K562 (cell line): ENCODE measurements around the gene MT1E. TPM values are rescaled to one million over a fixed set of nuclear protein-coding genes. Genes with fewer than 3 reads are reported as not detected.

ENCODE experiments used
- ARHGAP35 ChIP-seq: fragments of 450-650 bp; IDR thresholded peaks from 2 replicates; pipeline ENCODE4 v1.6.1; 2018; ENCODE audit not compliant: partially characterized antibody
- FIP1L1 ChIP-seq: fragments of 200-400 bp; formaldehyde crosslinking; IDR thresholded peaks from 2 replicates; pipeline ENCODE4 v1.6.1; 2018; ENCODE audit warnings: mild to moderate bottlenecking, low read depth, low read length; ENCODE audit not compliant: poor library complexity, severe bottlenecking
- SIRT6 ChIP-seq: IDR thresholded peaks from one replicate; pipeline ENCODE4 v1.6.1; 2012; ENCODE audit warnings: low read depth, mild to moderate bottlenecking, control low read depth, inconsistent platforms, low read length, moderate library complexity
- SRF ChIP-seq, 2 experiments: fragments of 250-450, 450-650 bp in 1 of 2; sonication (Bioruptor Pico) in 1 of 2; sonication (generic) in 1 of 2; formaldehyde crosslinking; IDR thresholded peaks; 2 replicates each; pipeline versions ENCODE4 v1.5.0 to v1.5.1; 2020 to 2022; ENCODE audit warnings: mild to moderate bottlenecking in 1 of 2, missing genetic modification reagents in 1 of 2
- SRSF1 ChIP-seq: fragments of 200-400 bp; formaldehyde crosslinking; IDR thresholded peaks from 2 replicates; pipeline ENCODE4 v1.6.1; 2017; ENCODE audit warnings: mild to moderate bottlenecking, low read depth, low read length, moderate library complexity
- TBL1XR1 ChIP-seq, 2 experiments: IDR thresholded peaks; 2 replicates each; pipeline ENCODE4 v1.6.1; 2012; ENCODE audit warnings: improper control_type of control experiment in 2 of 2, low read length in 2 of 2, mild to moderate bottlenecking in 1 of 2
- TEAD4 ChIP-seq, 2 experiments: sonication (generic) in 1 of 2; formaldehyde crosslinking in 1 of 2; IDR thresholded peaks; 2 replicates each; pipeline versions ENCODE4 v1.6.1 to v1.8.0; 2012 to 2022; ENCODE audit warnings: borderline replicate concordance in 1 of 2, inconsistent platforms in 1 of 2, low read length in 1 of 2, mild to moderate bottlenecking in 1 of 2, missing genetic modification reagents in 1 of 2
- THRB ChIP-seq: fragments of 450-650 bp; formaldehyde crosslinking; conservative IDR thresholded peaks from 2 replicates; pipeline ENCODE4 v1.4.0; 2022; ENCODE audit warnings: mild to moderate bottlenecking, missing genetic modification characterization
- ZNF780A ChIP-seq: fragments of 250-450 bp; sonication (Bioruptor Pico); IDR thresholded peaks from 2 replicates; pipeline ENCODE4 v1.5.0; 2021; ENCODE audit warnings: mild to moderate bottlenecking
- polyA plus RNA-seq, 8 experiments: library from polyadenylated mRNA; depleted of rRNA in 4 of 8; stranded (reverse) in 5 of 8; unstranded in 3 of 8; fragments of >200 nt; fragmentation: Nextera tagmentation in 2 of 8; fragmentation: Illumina TruSeq in 1 of 8; extraction: Ambion mirVana in 2 of 8; extraction: Trizol in 1 of 8; gene quantifications; 2 replicates each; pipeline versions ENCODE4 v1.2.1 to v1.2.3, GENCODE V29; 2011 to 2014; ENCODE audit warnings: inconsistent platforms in 1 of 8, missing spikeins in 1 of 8
- total RNA-seq, 7 experiments: library from RNA; depleted of rRNA in 6 of 7; stranded (reverse); fragments of >200 nt in 6 of 7; fragmentation: Illumina TruSeq in 2 of 7; extraction: Trizol in 2 of 7; gene quantifications; 2 replicates each; pipeline versions ENCODE4 v1.2.1 to v1.2.3, GENCODE V29; 2011 to 2021; ENCODE audit warnings: low replicate concordance in 1 of 7
- TF ChIP-seq, protein P1 (sequence below): fragments of 450-650 bp; formaldehyde crosslinking; IDR thresholded peaks from 2 replicates; pipeline ENCODE4 v1.4.0; 2020; ENCODE audit warnings: mild to moderate bottlenecking, moderate library complexity

The MT1E gene
- total and polyA plus RNA-seq, 9 of the 15 experiments (the other 6 are each of a cell fraction or from before 2014, with no cell fraction given): 0.29 to 0.81 (median 0.46) TPM; not detected in 3

GRCh38 chr16:56643080-56643778 is 17.6 kb downstream of the MT1E start (continued):
- TF ChIP-seq SRSF1 (no peak), ZNF780A (CRISPR knock-in tag) (no peak), TBL1XR1 (IDR thresholded peaks at IDR 0.05; ENCODE audit: low read length in 2 of 2) (no peak), TEAD4 (IDR thresholded peaks at IDR 0.05; ENCODE audit: low read length) (no peak), TEAD4 (CRISPR knock-in tag; IDR thresholded peaks at IDR 0.05; ENCODE audit: borderline replicate concordance) (no peak), SIRT6 (no peak), SRF (CRISPR knock-in tag; IDR thresholded peaks at IDR 0.05) (no peak), FIP1L1 (no peak), ARHGAP35 (no peak), THRB (CRISPR knock-in tag) (no peak)
- TF ChIP-seq, protein P1, sequence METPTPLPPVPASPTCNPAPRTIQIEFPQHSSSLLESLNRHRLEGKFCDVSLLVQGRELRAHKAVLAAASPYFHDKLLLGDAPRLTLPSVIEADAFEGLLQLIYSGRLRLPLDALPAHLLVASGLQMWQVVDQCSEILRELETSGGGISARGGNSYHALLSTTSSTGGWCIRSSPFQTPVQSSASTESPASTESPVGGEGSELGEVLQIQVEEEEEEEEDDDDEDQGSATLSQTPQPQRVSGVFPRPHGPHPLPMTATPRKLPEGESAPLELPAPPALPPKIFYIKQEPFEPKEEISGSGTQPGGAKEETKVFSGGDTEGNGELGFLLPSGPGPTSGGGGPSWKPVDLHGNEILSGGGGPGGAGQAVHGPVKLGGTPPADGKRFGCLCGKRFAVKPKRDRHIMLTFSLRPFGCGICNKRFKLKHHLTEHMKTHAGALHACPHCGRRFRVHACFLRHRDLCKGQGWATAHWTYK: no peak
